ENCODE results near the gene GNAT1. TPM values are rescaled to one million over a fixed set of nuclear protein-coding genes. Genes with fewer than 3 reads are reported as not detected.

Gene GNAT1
- total and polyA plus RNA-seq, 2 donors (not counting 1 experiment from before 2014, with no cell fraction given), result not detected

- ATAC-seq (ENCODE audit: low read depth), result peak; percentile 72
- ChIA-PET CTCF (interaction anchor here (0.7 to 27.3 kb wide), 10 partner anchors 6 to 98 kb away, joined by 3 to 596 read pairs (median 6); partner anchors contain the start of genes GNAI2, GNAT1 and RASSF1), POLR2A (interaction anchor here (0.5 to 1.5 kb wide), 8 partner anchors 7 to 1232 kb away, joined by 3 to 8 read pairs (median 4); partner anchors contain the start of gene GNAI2)
- H3K9me3 ChIP-seq (ENCODE audit: control extremely low read depth in 1 of 3, control insufficient read depth in 2 of 3, insufficient read depth in 1 of 3, low read length in 2 of 3), result no peaks in the 10 kb centered on the region
- no peak overlapping the region for H2AFZ ChIP-seq (ENCODE audit: insufficient read depth, low read depth, low read length, poor library complexity, severe bottlenecking)
- H3K9me3 Mint-ChIP-seq (ENCODE audit: insufficient read depth), result no peaks in the 10 kb centered on the region
- peaks cover 100% of the 10 kb centered on the region for H3K79me2 ChIP-seq (ENCODE audit: control insufficient read depth, insufficient read depth, low read length)
- H3K4me3 ChIP-seq (ENCODE audit: control extremely low read depth in 1 of 5, extremely low read depth in 1 of 5, insufficient read depth in 1 of 5, low read depth in 2 of 5, low read length in 4 of 5), result peak overlapping the region; percentile 25 to 52 (median 42)
- DNase-seq, result peak; percentile 86
- H3K27me3 ChIP-seq (replicated peaks in 1 of 4; ENCODE audit: control extremely low read depth in 1 of 4, control insufficient read depth in 3 of 4, insufficient read depth in 4 of 4, low read length in 3 of 4), result no peaks in the 10 kb centered on the region
- H4K20me1 ChIP-seq (ENCODE audit: control insufficient read depth, insufficient read depth, low read length, poor library complexity, severe bottlenecking), result peaks cover 94% of the 10 kb centered on the region
- H3K36me3 ChIP-seq (replicated peaks in 1 of 2; ENCODE audit: control extremely low read depth in 1 of 2, control insufficient read depth in 1 of 2, extremely low read depth in 1 of 2, insufficient read depth in 2 of 2, low read length in 1 of 2), result peaks cover 0 to 53% of the 10 kb centered on the region in 2 experiments
- H3K4me2 ChIP-seq (replicated peaks; ENCODE audit: low read depth, low read length, poor library complexity, severe bottlenecking), result peak overlapping the region; percentile 76
- TF ChIP-seq EZH2 (IDR thresholded peaks at IDR 0.05; ENCODE audit: borderline replicate concordance, insufficient read depth, low read depth, low read length, poor library complexity, severe bottlenecking), result no peak
- TF ChIP-seq, protein P1, sequence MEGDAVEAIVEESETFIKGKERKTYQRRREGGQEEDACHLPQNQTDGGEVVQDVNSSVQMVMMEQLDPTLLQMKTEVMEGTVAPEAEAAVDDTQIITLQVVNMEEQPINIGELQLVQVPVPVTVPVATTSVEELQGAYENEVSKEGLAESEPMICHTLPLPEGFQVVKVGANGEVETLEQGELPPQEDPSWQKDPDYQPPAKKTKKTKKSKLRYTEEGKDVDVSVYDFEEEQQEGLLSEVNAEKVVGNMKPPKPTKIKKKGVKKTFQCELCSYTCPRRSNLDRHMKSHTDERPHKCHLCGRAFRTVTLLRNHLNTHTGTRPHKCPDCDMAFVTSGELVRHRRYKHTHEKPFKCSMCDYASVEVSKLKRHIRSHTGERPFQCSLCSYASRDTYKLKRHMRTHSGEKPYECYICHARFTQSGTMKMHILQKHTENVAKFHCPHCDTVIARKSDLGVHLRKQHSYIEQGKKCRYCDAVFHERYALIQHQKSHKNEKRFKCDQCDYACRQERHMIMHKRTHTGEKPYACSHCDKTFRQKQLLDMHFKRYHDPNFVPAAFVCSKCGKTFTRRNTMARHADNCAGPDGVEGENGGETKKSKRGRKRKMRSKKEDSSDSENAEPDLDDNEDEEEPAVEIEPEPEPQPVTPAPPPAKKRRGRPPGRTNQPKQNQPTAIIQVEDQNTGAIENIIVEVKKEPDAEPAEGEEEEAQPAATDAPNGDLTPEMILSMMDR (IDR thresholded peaks at IDR 0.05), result peak; percentile 40
- H3K4me1 ChIP-seq (ENCODE audit: control insufficient read depth in 2 of 2, insufficient read depth in 2 of 2, low read length in 2 of 2), result peaks cover 84 to 96% of the 10 kb centered on the region in 2 donors
- H3K27ac ChIP-seq (ENCODE audit: low read length in 2 of 2), result peak overlapping the region; percentile 81 to 91
- peak overlapping the region; percentile 61 for H3K9ac ChIP-seq (ENCODE audit: low read length)
- H3K27me3 Mint-ChIP-seq, result no peaks in the 10 kb centered on the region
- H3K27ac Mint-ChIP-seq, result peak overlapping the region; percentile 98
- peaks cover 85% of the 10 kb centered on the region for H3K4me1 Mint-ChIP-seq
- intact Hi-C loops (cut with micrococcal nuclease), result no loop called here
- peak overlapping the region; percentile 88 for H3K4me3 Mint-ChIP-seq
- WGBS (ENCODE audit: insufficient coverage), result 11% methylated on average over 14 of the region's 14 CpGs
These were observed 51.6 kb downstream of the GNAT1 start for GRCh38 chr3:50242851-50243542.

DNA sequence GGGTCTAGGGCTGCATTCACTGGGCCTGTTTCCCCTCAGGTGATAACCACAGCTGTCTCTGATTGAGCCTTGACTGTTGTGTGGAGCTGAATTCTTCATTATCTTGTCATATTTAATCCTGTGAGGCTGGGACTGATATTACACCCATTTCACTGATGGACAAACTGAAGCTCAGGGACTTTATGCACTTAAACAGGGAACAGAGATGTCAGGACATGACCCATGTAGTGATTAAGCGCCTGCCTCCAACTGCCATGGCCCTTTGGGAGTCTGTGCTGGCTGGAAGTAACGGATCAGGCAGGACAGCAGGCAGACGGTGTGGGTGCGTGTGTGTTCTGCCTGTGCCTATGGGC lies 52.1 kb downstream of the GNAT1 start:
- H3K27me3 ChIP-seq (replicated peaks in 1 of 4; ENCODE audit: control extremely low read depth in 1 of 4, control insufficient read depth in 3 of 4, insufficient read depth in 4 of 4, low read length in 3 of 4), result no peaks in the 10 kb centered on the region
- H3K4me1 ChIP-seq (ENCODE audit: control insufficient read depth in 2 of 2, insufficient read depth in 2 of 2, low read length in 2 of 2), result peaks cover 82 to 96% of the 10 kb centered on the region in 2 donors
- ATAC-seq (ENCODE audit: low read depth) (no peak), DNase-seq (no peak)
- POLR2A ChIA-PET, result interaction anchor here (0.6 to 1.5 kb wide), 5 partner anchors 8 to 1233 kb away, joined by 4 to 8 read pairs (median 5); partner anchors contain the start of gene GNAI2
- Mint-ChIP-seq H3K9me3 (ENCODE audit: insufficient read depth) (no peaks in the 10 kb centered on the region), H3K4me3 (peak overlapping the region; percentile 88), H3K27ac (peak overlapping the region; percentile 98), H3K27me3 (no peaks in the 10 kb centered on the region), H3K4me1 (peaks cover 85% of the 10 kb centered on the region)
- peaks cover 0 to 53% of the 10 kb centered on the region in 2 experiments for H3K36me3 ChIP-seq (replicated peaks in 1 of 2; ENCODE audit: control extremely low read depth in 1 of 2, control insufficient read depth in 1 of 2, extremely low read depth in 1 of 2, insufficient read depth in 2 of 2, low read length in 1 of 2)
- no peak overlapping the region for H2AFZ ChIP-seq (ENCODE audit: insufficient read depth, low read depth, low read length, poor library complexity, severe bottlenecking)
- H3K9me3 ChIP-seq (ENCODE audit: control extremely low read depth in 1 of 3, control insufficient read depth in 2 of 3, insufficient read depth in 1 of 3, low read length in 2 of 3), result no peaks in the 10 kb centered on the region
- CTCF ChIA-PET, result interaction anchor here (0.7 to 27.3 kb wide), 9 partner anchors 5 to 97 kb away, joined by 3 to 596 read pairs (median 7); partner anchors contain the start of genes GNAI2, GNAT1 and RASSF1
- peak overlapping the region; percentile 61 for H3K9ac ChIP-seq (ENCODE audit: low read length)
- H3K79me2 ChIP-seq (ENCODE audit: control insufficient read depth, insufficient read depth, low read length), result peaks cover 100% of the 10 kb centered on the region
- no peak for TF ChIP-seq EZH2 (IDR thresholded peaks at IDR 0.05; ENCODE audit: borderline replicate concordance, insufficient read depth, low read depth, low read length, poor library complexity, severe bottlenecking)
- TF ChIP-seq, protein P1 (IDR thresholded peaks at IDR 0.05), result no peak
- intact Hi-C loops (cut with micrococcal nuclease), result no loop called here
- H3K4me3 ChIP-seq (ENCODE audit: control extremely low read depth in 1 of 5, extremely low read depth in 1 of 5, insufficient read depth in 1 of 5, low read depth in 2 of 5, low read length in 4 of 5), result peak overlapping the region in 4 of 5 experiments; percentile 25 to 52 (median 42)
- H3K27ac ChIP-seq (ENCODE audit: low read length in 2 of 2), result peak overlapping the region; percentile 81 to 91
- peak overlapping the region; percentile 76 for H3K4me2 ChIP-seq (replicated peaks; ENCODE audit: low read depth, low read length, poor library complexity, severe bottlenecking)
- WGBS (ENCODE audit: insufficient coverage), result 100% methylated on average over 4 of the region's 4 CpGs
- H4K20me1 ChIP-seq (ENCODE audit: control insufficient read depth, insufficient read depth, low read length, poor library complexity, severe bottlenecking), result peaks cover 94% of the 10 kb centered on the region
